Activated naive CD4-positive, alpha-beta T cell treated with anti-CD3 and anti-CD28 coated beads, Interleukin-2, amount 50 U/mL, for 16 hours (primary cell): ENCODE data around the gene ZNF394.
"Not testable (repeated sequence)": the region's sequence is repeated elsewhere in the genome, so short reads cannot be mapped to it uniquely, and the experiment has no call there.

Experiments
- DNase-seq: peaks from one replicate; pipeline ENCODE4 v3.0.0-alpha.2; 2020

Gene ZNF394

DNA sequence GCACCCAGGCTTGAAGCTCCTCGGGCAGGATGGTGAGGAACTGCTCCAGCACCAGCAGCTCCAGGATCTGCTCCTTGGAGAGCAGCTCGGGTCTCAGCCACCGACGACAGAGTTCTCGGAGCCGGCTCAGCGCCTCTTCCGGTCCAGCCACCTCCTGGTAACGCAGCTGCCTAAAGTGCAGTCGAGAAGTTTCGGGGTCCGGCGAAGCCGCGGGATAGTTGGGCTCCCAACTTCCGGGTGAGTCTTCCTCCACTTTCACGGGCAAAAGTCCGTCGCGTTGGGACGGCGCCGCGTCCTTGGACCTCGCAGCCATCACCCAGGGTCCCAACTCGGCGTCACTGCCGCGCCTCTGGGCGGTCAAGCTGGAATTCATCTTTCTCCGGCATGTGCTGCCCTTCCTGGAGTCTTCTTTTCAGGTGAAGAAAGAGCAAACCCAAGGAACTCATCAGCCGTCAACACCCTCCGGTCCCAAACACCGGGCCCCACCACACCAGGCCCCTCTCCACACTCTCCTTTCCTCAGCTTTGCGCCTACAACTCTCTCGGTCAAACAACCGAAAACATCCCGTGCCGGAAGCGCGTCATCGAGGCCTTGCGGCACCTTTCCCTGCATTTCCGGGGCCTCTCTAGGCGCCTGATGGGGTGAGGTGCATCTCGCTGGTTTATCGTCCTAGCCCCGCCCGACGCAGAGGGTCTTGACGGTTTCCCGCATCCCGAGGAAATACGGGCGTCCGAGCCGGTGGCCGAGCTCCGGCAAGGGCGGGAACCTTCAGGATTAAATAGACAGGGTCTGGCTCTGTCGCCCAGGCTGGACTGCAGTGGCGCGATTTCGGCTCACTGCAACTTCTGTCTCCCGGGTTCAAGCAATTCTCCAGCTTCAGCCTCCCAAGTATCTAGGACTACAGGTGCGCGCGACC lies at the start of gene ZNF394:
ZNF394 (minus strand) TSS at position 561 of the 916 bp plus-strand sequence; CDS start at position 373, 188 bp downstream.
- peak; percentile 91 for DNase-seq

DNA sequence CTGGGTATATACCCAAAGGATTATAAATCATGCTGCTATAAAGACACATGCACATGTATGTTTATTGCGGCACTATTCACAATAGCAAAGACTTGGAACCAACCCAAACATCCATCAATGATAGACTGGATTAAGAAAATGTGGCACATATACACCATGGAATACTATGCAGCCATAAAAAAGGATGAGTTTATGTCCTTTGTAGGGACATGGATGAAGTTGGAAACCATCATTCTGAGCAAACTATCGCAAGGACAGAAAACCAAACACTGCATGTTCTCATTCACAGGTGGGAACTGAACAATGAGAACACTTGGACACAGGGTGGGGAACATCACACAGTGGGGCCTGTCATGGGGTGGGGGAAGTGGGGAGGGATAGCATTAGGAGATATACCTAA lies 49.5 kb upstream of the ZNF394 start:
- DNase-seq, result not testable (repeated sequence)

DNA sequence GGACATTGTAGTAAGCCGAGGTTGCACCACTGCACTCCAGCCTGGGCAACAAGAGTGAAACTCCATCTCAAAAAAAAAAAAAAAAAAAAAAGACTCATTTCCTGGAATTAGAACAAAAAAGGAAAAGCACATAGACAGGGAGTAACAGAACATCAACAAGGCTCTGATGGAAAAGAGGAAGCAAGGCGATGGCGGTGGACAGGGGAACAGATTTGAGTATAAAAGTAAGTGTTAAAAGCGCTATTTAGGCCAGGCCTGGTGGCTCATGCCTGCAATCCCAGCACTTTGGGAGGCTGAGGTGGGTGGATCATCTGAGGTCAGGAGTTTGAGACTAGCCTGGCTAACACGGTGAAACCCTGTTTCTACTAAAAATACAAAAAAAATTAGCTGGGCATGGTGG lies 45.2 kb upstream of the ZNF394 start:
- not testable (repeated sequence) for DNase-seq

DNA sequence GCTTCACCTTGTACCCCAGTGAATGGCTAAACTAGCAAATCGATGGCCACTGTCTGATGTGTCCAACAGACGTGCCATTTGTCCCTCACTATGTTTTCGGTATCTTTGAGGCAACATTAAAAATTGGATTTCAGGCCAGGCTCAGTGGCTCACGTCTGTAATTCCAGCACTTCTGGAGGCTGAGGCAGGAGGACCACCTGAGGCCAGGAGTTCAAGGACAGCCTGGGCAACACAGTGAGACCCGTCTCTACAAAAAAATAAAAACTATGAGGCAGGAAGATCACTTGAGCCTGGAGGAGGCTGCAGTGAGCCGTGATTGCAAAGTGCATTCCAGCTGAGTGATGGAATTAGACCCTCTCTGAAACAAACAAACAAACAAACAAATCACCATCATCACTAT lies 43.8 kb upstream of the ZNF394 start:
- no peak for DNase-seq

DNA sequence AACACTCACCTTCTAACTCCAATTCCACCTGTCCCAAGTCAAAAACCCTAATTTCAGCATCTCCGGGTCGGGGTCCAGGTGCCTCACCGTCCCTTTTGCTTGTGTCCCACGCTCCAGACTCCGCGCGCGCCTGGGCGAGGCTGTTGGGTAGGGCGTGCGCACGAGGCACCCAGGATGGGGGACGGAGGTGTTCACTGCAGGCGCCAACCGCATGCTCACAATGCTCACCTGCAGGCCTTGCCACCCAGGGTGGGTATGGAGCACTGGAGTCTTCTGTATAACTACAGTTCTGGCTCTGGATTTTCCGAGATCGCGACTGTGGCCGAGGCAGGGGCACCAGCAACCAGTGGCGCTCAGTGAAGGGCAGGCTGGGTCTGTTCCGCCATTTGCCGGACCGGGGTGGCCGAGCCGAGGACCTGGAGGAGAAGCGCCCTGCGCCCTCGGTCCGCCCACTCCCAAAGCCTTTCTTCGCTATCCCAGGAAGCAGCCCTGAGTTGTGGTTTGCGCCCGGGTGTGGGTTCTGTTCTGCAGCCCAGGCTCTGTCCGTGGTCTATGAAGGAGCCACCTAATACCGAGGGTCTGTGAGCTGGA lies 43.1 kb upstream of the ZNF394 start:
- DNase-seq, result no peak

DNA sequence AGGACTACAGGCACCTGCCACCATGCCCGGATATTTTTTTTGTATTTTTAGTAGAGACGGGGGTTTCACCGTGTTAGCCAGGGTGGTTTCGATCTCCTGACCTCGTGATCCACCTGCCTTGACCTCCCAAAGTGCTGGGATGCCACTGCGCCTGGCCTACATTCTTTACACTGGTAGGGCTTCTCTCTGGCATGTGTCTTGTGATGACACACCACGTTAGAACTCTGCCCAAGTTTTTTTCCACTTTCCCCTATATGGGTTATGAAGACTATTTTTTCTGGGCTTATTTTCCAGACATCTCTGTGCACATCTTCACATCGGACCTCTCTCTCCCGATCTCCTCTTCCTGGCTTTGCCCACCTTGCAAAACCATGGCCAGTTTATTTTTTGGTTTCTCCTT lies 41.1 kb upstream of the ZNF394 start:
- DNase-seq, result no peak

DNA sequence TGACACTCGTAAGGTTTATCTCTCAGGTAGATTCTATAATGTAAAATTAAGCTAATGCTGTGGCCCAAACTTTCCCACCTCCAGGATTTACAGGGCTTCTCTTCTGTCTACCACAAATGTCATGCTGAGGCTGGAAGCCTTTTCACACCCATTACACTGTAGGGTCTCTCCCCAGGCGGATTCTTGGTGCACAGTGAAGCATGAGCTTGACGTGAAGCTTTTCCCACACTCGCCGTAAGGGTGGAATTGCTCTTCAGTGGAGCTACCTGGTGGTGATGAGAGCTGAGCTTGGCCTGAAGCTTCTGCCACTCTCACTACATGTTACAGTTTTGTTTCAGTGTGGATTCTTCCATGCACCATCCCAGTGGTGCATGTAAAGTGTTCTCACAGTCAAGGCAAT lies 40.5 kb upstream of the ZNF394 start:
- no peak for DNase-seq

DNA sequence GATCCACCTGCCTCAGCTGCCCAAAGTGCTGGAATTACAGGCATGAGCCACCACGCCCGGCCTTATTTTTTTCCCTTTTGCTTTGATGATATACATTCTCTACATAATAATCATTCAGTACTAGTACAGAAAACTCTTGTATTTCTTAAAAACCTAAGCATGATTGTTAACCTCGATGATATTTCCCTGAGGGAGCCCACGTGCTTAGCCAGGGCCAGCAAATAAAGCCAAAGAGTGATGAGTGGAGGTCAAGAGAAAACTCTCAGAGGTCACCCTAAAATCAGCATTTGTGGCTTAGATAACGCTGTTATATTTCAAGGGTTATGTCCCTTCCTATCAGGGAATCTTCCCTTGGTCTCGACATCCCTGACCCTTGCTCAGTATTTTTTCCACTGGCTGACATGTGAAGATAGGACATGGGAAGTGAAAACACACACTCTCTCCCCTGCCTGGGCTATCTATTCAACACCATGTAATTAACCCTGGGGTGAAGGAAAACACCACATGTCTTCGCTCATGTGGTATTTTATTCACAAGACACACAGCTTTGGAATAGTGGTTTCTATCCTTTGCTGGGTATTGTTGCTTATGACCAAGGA lies 39.2 kb upstream of the ZNF394 start:
- DNase-seq, result no peak

DNA sequence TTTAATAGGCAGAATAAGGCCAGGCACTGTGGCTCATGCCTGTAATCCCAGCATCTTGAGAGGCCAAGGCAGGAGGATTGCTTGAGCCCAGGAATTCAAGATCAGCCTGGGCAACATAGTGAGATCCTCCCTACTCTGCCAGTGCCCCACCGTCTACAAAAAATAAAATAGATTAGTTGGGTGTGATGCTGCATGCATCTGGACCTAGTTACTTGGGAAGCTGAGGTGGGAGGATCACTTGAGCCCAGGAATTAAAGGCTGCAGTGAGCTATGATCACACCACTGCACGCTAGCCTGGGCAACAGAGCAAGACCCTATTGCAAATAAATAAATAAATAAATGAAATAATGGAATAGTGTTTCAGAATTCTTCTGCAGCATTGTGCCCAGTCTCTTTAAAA lies 35.6 kb upstream of the ZNF394 start:
- no peak for DNase-seq

DNA sequence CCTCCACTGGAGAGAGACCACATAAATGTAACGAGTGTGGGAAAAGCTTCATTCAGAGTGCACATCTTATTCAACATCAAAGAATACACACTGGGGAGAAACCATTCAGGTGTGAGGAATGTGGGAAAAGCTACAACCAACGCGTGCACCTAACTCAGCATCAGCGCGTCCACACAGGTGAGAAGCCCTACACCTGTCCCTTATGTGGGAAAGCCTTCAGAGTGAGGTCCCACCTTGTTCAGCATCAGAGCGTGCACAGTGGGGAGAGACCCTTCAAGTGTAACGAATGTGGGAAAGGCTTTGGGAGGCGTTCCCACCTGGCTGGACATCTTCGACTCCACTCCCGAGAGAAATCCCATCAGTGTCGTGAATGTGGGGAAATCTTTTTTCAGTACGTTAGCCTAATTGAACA lies 31.3 kb upstream of the ZNF394 start:
- DNase-seq, result no peak

DNA sequence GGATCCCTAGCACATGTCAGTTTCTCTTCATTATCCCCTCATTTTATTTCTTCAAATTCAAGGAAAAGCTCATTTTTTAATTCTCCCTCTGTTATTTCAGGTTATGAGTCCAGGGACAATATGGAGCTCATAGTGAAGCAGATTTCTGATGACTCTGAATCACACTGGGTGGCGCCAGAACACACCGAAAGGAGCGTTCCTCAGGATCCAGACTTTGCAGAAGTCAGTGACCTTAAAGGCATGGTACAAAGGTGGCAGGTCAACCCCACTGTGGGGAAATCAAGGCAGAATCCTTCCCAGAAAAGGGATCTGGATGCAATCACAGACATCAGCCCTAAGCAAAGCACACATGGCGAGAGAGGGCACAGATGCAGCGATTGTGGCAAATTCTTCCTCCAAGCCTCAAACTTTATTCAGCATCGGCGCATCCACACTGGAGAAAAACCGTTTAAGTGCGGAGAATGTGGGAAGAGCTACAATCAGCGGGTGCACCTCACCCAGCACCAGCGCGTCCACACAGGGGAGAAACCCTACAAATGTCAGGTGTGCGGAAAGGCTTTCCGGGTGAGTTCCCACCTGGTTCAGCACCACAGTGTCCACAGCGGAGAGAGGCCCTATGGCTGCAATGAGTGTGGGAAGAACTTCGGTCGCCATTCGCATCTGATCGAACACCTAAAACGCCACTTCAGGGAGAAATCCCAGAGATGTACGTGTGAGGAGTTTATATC lies 25.8 kb upstream of the ZNF394 start:
- peak; percentile 16 for DNase-seq

DNA sequence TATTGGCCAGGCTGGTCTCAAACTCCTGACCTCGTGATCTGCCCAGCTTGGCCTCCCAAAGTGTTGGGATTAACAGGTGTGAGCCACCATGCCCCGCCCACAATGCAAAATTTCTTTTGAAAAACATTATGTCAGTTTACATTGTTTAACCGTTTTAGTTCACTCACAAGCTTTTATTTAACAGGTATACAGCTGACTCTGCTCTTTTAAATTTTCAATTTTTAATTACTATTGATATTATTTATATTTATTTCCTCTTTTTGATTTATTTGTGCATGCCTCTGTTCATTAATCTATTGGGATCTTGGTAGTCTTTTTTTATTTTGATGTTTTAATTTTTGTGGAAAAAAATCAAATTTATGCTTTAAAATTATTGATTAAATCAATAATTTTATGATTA lies 21.3 kb upstream of the ZNF394 start:
- no peak for DNase-seq

DNA sequence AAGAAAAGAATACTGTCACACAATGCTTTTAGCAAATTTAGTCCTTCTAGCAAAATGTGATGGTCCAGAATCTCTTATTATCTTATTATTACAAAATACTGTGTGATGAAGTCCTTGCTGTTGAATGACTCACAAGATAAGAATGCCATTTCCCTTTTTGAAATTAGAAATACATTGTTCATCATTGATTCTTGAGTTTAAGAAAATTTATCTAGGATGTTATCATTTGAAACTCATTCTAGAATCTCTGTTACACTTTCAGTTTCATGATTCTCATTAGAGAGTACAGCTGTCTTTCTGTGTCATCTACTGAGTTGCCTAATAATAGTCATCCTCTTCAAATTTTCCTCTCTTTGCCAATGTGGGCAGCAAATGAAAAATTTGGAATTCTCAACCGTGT lies 14.0 kb upstream of the ZNF394 start:
- no peak for DNase-seq

DNA sequence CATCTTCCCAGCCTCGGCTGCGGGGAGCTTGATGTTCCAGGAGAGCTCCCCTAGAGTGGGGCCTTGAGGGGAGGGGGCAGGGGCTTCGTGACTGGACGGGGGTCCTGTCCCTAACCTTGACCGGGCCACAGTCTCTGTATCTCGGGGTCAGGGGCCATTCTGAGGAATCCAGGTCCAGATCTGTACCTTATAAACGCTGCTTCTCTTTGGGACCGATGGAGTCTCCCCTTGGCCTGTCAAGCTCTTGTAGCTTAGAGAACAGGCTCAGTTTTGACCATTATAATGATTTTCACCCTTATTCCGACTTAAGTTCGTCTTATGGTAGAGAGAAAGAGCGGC lies 5.2 kb upstream of the ZNF394 start:
- no peak for DNase-seq

DNA sequence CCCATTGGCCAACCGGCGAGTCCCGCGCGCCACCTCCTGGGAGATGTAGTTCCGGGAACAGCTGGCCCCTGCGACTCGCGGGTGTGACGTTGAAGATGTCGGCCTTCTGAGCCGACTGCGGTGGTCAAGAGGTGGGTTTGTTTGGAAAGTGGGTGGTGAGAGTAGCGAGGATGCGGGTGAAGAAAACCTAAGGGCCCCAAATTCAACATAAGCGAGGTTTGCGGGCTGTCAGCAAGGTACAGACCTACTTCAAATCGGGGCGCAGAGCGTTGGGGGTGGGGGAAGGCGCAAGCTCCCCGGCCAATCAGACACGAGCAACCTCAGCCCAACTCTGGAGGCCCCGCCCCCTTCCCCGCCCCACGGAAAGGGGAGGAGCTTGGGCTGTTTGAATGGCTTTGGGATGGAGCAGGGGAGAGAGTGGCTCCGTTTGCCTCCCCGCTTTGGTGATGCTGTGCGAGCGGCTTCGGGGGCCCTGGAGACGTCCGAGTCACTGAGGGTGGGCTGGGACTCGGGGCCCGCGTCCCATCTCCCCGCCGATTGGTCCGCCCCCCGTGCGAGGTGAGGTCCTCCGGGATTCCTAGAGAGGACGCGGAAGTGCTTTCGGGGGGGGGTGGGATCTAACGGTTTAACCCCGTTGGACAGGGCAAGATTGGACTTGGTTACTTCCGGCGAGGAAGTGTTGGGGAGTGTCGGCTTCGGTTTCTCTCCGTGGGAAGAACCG lies 4.7 kb upstream of the ZNF394 start, which contains the start of gene ZKSCAN5:
ZKSCAN5 (plus strand) TSS at position 60 of the 721 bp plus-strand sequence. CDS start 1,383 bp downstream, outside the sequence.
- peak; percentile 97 for DNase-seq

DNA sequence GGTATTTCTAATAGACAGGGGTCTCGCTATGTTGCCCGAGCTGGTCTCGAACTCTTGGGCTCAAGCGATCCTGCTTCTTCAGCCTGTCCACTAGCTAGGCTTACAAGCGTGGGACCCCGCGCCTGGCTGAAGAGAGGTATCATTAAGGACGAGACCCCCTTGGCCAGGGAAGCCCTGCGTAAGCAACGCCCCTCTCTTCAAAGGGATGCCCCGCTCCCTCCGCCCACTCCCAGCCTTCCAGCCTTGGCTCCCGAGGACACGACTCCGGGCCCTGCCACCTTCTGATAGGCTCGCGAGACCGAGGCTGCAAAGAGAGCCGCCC lies 4.2 kb upstream of the ZNF394 start:
- no peak for DNase-seq

DNA sequence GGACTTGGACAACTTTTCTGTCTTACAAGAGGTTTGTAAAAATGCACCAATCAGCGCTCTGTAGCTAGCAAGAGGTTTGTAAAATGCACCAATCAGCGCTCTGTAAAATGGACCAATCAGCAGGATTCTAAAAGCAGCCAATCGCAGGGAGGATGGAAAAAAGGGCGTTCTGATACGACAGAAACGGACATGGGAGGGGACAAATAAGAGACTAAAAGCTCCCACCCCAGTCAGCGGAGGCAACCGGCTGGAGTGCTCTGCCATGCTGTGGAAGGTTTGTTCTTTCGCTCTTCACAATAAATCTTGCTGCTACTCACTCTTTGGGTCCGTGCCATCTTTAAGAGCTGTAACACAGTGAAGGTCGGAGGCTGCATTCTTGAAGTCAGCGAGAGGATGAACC lies 1.2 kb upstream of the ZNF394 start:
- not testable (repeated sequence) for DNase-seq

DNA sequence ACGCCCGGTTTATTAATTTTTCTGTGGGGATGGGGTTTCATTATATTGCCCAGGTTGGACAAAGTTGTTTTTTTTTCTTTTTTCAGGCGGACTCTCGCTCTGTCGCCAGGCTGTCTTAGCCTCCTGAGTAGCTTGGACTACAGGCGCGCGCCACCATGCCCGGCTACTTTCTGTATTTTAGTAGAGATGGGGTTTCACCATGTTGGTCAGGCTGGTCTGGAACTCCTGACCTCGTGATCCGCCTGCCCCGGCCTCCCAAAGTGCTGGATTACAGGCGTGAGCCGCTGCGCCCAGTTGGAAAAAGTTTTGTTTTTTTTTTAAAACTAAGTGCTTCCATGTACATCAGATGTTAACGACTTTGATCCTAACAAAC lies 542 bp upstream of the ZNF394 start:
- DNase-seq, result no peak

DNA sequence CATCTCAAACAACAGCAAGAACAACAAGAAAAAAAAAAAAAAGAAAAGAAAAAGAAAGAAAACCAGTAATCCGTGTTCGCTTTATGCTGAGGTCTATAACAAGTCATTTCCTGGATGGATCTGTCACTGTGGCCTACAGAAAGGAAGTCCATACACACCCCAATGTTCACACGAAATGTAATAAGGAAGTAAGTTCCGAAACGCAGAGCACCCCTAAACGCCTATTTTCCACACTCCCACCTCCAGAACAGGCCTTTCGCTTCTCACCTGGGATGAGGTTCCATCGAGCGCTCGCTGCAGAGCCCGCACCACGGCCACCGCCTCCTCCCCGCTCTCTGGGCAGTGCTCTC lies 735 bp downstream of the ZNF394 start:
- no peak for DNase-seq

DNA sequence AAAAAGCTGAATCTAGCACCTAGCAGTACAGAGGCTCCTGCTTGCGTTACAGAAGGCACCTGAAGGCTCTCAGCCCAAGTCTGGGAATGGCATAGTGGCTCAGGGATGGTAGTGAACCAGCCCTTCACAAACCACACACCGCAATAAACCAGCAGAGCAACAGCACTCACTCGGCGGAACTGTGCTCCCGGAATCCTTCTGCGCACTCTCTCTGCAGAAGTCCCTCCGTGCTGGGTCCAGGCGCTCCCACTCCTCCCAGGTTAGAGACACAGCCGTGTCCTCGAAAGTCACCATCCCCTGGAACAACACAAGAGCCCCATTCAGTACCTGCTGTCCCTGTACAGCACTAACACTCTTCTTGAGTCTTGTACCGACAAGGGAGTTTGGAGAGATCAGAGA lies 1.5 kb downstream of the ZNF394 start:
- no peak for DNase-seq

DNA sequence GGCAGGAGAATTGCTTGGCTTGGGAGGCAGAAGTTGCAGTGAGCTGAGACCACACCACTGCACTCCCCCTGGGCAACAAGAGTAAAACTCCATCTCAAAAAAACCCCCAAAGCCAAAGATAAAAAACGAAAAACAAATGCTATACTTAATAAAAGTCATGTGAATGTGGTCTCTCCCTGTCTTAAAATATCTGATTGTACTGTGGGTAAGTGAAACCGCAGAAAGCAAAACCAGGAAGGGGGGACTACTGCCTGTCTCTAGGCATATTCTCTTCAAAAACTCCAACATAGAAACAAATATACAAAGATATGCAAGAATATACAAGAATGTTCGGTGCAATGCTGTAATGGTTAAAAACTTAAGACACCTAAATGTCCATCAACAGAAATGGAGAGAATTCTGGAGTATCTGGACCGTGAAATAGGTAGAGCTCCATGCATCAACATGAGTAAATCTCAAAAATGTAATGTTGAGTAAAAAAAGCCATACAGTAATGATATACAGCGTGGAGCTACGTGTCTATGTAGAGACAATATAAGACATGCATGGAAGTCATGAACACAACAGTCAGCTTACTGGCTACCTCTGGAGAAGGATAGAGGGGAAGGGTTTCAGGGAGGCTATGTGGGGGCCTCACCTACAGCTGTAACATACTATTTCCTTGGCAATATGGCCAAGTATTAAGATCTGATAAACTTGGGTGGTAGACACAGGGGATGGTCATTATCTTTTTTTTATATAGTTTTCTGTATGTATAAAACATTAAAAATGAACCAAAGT lies 2.1 kb downstream of the ZNF394 start:
- DNase-seq, result no peak

DNA sequence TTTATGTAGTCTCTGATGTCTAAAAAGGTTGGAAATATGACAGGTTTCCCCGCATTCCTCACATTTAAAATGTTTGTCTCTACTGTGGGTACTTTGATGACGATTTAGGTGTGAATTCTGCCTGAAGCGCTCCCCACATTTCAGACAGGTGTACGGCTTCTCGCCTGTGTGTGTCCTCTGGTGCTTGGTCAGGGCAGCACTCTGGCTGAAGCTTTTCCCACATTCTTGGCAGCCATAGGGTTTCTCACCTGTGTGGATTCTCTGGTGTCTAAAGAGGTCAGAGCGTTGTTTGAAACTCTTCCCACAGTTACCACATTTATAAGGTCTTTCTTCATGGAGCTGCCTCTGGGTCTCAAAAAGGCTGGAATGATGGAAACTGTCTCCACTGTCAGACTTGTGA lies 6.3 kb downstream of the ZNF394 start:
- no peak for DNase-seq
